ENCODE measurements around the gene ACSF3.

The ACSF3 gene

GRCh38 chr16:89138843-89139520 is 45.3 kb downstream of the ACSF3 start:
- peak in 4 of 10 donors; percentile 27 to 83 (median 60) for DNase-seq
- intact Hi-C loops (cut with DNase I), result no loop called here

- intact Hi-C loops (cut with DNase I), result no loop called here
- peak in 4 of 10 donors; percentile 14 to 80 (median 57) for DNase-seq
These were observed 46.3 kb downstream of the ACSF3 start for GRCh38 chr16:89139907-89140361.

DNA sequence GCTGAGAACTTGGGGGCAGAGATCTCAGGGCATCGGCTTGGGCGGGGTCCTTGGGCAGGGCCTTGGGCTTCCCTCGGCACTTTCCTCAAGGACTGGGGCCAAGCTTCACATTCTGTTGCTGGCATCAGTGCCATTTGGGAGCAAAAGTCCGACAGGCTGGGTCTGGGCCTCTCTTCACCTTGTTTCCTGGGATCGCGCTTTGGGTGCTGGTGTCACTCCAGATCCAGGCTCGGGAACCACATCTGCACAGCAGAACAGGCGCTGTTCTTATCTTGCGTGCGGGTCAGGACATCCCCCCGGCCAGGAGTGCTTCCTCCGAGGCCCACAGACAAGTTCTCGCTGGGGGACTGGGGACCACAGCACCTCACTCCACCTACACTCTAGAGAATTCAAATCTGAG is 46.7 kb downstream of the ACSF3 start:
- DNase-seq, result peak in 3 of 10 donors; percentile 25 to 70 (median 50)
- intact Hi-C loops (cut with DNase I), result no loop called here

DNA sequence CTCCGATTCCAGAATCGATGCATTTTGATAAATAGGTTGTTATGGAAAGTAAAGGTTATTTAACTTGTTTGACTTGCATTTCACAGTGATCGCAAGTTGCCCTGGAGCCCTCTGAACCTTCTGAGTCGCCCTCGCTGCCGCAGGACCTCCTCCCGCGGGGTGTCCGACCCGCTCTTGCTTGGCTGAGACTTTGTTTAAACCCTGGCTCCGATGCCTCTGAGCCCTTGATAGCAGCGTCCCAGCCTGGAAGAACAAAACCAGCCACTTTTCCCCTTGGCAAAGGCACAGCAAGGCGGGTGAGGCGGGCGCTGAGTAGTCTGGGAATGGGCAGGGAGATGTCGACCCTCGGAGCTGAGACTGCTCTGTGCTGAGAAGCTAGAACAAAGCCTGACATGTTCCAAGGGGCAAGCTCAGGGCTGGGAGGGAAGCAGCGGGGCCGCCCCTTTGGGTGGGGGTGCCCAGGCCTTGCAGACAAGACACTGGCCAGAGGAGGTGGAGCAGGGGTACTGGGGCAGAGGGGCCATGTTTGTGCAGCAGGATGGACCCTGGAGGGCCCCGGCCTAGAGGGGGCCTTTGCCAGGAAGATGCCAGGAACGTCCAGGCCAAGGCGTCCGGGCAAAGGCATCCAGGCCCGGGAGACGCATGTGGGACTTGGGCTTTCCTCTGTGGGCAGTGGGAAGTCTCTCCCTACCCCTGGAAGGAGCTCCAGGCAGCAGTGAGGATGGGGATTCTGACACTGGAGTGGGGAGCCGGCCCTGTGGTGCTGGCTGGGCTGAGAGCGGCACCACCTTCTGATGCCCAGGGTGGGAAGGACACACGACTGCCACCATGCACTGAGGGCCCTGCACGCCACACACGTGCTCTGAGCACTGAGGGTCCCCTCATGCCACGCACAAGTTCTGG is 47.6 kb downstream of the ACSF3 start:
- peak in 4 of 10 donors; percentile 16 to 81 (median 64) for DNase-seq
- intact Hi-C loops (cut with DNase I), result no loop called here

GRCh38 chr16:89141884-89142267 is 48.2 kb downstream of the ACSF3 start:
- peak in 4 of 10 donors; percentile 22 to 72 (median 58) for DNase-seq
- intact Hi-C loops (cut with DNase I), result no loop called here

DNA sequence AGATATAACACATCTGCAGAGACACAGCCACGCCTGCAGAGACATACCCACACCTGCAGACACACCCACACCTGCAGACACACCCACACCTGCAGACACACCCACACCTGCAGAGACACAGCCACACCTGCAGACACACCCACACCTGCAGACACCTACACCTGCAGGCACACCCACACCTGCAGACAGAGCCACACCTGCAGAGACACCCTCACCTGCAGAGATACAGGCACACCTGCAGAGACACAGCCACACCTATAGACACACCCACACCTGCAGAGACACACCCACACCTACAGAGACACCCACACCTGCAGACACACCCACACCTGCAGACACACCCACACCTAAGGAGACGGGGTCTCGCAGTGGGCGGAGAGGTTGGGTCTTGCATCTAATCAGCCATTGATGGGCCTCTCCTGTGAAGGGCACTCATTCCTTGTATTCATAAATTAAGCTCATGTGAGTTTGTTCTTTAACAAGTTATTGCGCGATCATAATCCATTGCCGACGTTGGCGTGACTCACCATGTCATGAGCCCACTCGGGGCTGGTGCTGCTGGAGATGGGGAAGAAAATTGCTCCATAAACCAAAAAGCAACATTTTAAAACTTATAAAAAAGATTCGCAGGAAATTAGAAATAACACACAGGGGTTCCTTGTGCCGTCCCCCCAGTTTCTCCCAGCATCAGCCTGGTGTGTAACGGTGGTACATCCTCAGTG is 49.0 kb downstream of the ACSF3 start:
- peak in 2 of 10 donors; percentile 42 to 47 for DNase-seq
- intact Hi-C loops (cut with DNase I), result no loop called here

GRCh38 chr16:89143201-89143741 is 49.6 kb downstream of the ACSF3 start:
- peak in 3 of 10 donors; percentile 11 to 79 (median 75) for DNase-seq
- intact Hi-C loops (cut with DNase I), result no loop called here

DNA sequence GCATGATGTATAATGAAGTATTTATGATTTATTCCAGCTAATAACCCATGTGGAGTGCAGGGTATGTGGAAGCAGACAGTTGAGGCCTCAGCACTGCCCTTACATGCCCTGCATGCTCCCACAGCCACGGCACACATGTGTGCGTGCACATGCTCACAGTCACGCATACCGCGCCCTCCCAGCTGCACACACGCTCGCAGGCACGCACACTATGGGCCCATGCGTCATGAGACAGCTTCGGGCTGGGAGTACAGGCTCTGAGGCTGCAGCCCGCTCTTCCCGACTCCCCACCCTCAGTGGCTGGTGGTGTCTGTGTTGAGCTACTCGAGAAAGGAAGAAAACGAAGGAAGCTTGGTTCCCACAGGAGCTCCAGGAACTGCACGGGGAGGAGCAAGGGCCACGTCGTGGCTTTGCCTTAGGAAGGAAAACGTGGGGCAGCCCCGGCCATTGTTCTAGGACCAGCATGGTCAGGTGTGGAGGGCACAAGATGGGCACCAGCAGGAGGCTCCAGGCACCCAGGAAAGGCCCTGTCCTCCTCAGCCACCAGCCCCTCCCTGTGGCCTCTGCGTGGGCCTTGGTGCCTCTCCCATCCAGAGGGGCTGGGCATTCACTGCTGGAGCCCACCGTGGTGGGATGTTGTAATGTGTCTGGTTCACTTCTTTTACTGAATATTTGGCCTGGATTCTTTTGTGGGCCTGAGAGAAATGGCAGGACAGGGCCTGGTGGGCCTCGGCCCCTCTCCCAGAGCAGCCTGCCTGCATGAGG is 50.4 kb downstream of the ACSF3 start:
- DNase-seq, result peak in 3 of 10 donors; percentile 27 to 66 (median 39)
- intact Hi-C loops (cut with DNase I), result no loop called here

- intact Hi-C loops (cut with DNase I), result no loop called here
These were observed 51.0 kb downstream of the ACSF3 start for GRCh38 chr16:89144681-89145080.

DNA sequence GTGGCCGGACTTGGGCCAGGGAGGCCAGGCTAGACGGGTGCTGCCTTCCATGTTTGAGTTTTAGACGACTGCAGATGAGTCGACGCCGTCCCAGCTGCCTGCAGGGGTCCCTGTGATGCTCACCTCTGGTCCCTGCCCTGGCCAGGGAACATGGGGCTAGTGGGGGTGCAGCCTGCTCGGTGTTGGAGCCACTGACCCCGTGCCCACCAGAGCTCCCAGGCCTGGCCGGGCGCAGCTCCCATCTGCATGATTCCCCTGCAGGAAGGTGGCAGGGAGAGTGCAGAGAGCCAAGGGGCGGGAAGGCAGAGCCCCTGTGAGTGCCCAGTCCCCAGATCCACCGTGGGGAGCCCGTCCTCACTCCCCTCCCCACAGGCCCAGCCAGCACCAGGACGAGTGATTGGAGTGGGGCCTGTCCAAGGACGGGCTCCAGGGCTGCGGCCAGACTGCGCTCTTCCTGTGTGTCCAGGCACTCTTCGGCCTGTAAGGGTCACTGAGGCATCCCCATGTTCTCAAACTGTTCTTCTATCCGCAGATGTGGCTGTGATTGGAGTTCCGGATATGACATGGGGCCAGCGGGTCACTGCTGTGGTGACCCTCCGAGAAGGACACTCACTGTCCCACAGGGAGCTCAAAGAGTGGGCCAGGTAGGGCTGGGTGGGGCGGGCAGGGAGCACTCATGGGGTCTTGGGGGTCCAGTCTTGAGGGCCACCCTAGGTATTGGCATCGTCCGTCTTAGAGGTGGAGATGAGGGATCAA is 51.9 kb downstream of the ACSF3 start:
- DNase-seq, result peak in 4 of 10 donors; percentile 13 to 74 (median 61)

More at GRCh38 chr16:89144681-89145080, 51.0 kb downstream of the ACSF3 start:
- peak in 4 of 10 donors; percentile 16 to 51 (median 44) for DNase-seq

GRCh38 chr16:89146211-89147005 is 52.8 kb downstream of the ACSF3 start:
- DNase-seq, result peak in 4 of 10 donors; percentile 13 to 63 (median 34)
- intact Hi-C loops (cut with DNase I), result no loop called here

More for the DNA sequence above, 51.9 kb downstream of the ACSF3 start:
- intact Hi-C loops (cut with DNase I), result no loop called here

DNA sequence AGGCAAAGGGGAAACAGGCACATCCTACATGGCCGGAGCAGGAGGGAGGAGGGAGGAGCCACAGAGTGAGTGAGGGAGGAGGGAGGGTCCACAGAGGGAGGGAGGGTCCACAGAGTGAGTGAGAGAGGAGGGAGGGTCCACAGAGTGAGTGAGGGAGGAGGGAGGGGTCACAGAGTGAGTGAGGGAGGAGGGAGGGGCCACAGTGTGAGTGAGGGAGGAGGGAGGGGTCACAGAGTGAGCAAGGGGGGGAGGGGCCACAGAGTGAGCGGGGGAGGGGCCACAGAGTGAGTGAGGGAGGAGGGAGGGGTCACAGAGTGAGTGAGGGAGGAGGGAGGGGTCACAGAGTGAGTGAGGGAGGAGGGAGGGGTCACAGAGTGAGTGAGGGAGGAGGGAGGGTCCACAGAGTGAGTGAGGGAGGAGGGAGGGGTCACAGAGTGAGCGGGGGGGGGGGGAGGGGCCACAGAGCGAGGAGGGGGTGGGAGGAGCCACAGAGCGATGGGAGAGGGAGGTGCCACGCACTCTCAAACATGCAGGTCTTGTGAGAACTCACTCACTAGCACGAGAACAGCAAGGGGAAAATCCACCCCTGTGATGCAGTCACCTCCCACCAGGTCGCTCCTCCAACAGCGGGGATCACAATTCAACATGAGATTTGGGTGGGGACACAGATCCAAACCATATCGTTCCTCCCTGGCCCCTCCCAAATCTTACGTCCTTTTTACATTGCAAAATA is 53.6 kb downstream of the ACSF3 start:
- intact Hi-C loops (cut with DNase I), result no loop called here
- DNase-seq, result peak in 1 of 10 donors; percentile 24

DNA sequence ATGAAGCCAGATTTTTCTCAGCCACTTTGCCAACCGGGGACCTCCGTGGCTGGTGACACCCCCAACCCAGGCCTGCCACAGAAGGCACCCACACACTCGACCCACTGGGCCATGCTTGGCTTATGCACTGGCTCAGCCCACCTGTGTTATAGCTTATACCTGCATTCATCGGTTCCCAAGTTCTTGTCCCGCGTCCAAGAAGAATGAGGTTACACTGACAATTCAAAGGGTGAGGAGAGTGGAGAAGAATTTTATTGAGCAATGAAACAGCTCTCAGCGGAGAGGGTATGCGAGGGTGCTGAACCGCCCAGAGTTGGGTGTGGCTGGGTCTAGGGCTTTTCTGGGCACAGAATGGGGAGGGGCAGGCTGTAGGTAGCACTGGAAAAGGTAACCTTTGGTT is 55.7 kb downstream of the ACSF3 start:
- peak in 1 of 10 donors; percentile 19 for DNase-seq
- intact Hi-C loops (cut with DNase I), result no loop called here

GRCh38 chr16:89150090-89150835 is 56.6 kb downstream of the ACSF3 start:
- intact Hi-C loops (cut with DNase I), result no loop called here
- peak in 3 of 10 donors; percentile 20 to 66 (median 21) for DNase-seq

DNA sequence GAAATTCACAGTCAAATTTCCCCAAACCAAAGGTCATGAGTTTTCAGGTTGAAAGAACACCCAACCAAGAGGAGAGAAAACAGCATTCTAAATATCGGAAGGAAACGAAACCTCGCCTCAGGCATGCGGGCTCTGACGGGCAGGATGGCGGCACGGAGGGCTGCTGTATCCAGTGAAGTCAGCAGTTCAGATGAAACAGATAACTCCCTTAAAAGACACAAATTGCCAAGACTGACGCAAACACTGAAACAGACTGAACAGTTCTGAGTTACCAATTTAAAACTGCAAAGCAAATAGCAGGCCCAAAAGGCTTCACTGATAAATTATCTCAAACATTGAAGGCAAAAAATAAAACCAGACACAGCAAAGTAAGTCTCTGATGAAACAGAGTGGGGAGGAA is 57.3 kb downstream of the ACSF3 start:
- DNase-seq, result peak in 2 of 10 donors; percentile 42 to 49

More for the DNA sequence above, 57.3 kb downstream of the ACSF3 start:
- intact Hi-C loops (cut with DNase I), result no loop called here

All from posterior cingulate gyrus (tissue), 11 donors.